Keratinocyte (primary cell): ENCODE results near the gene ALS2CL.

Experiments
- CTCF ChIP-seq, 3 experiments: IDR thresholded peaks in 1 of 3; conservative IDR thresholded peaks in 1 of 3; optimal IDR thresholded peaks in 1 of 3; 2 replicates in 2 of 3; 3 replicates in 1 of 3; pipeline versions ENCODE3 to v1.5.1; 2011; ENCODE audit warnings: low read length in 3 of 3, mild to moderate bottlenecking in 3 of 3, moderate library complexity in 2 of 3, control low read depth in 1 of 3, inconsistent platforms in 1 of 3; ENCODE audit not compliant: insufficient read depth in 2 of 3; ENCODE audit errors: extremely low read depth in 1 of 3
- EZH2 ChIP-seq: IDR thresholded peaks from one replicate; pipeline ENCODE4 v1.6.1; 2012; ENCODE audit warnings: inconsistent platforms, mild to moderate bottlenecking, low read length, moderate library complexity

GRCh38 chr3:46627078-46627477, 66.4 kb downstream of the ALS2CL start:
- TF ChIP-seq CTCF (optimal IDR thresholded peaks at IDR 0.05 in 1 of 3, IDR thresholded peaks at IDR 0.05 in 1 of 3, conservative IDR thresholded peaks at IDR 0.05 in 1 of 3; ENCODE audit: extremely low read depth in 1 of 3, insufficient read depth in 2 of 3, low read length in 3 of 3) (no peak), EZH2 (no peak)
